ENCODE measurements around the gene PAX2.
"Not testable (repeated sequence)": the region's sequence is repeated elsewhere in the genome, so short reads cannot be mapped to it uniquely, and the experiment has no call there.

The PAX2 gene

DNA sequence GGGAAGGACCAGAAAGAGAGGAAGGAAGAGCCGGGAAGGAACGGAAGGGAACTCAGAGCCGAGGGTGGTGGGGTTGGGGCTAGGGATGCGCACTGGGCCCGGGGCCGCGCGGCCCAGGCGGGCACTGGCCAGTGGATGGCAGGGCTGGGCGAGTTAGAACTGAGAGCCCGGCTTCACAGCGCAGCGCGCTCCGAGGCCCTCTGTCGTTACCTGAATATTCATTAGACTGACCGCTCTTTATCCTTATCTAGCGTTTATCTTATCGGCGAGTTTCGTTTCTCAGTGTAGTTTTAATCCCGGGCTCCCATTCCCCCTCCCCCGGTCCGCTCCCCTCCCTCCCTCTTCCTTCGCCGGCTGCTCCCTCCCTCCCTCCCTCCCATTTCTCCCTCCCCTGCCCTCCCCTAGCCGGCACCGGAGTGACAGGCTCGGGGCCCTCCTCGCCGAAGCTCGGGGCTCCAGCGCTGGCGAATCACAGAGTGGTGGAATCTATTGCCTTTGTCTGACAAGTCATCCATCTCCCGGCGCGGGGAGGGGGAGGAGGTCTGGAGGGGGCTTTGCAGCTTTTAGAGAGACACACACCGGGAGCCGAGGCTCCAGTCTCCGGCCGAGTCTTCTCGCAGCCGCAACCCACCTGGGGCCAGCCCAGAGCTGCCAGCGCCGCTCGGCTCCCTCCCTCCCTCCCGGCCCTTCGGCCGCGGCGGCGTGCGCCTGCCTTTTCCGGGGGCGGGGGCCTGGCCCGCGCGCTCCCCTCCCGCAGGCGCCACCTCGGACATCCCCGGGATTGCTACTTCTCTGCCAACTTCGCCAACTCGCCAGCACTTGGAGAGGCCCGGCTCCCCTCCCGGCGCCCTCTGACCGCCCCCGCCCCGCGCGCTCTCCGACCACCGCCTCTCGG lies at the start of gene PAX2:
TSS of gene PAX2 (plus strand) at position 596 of the 895 bp plus-strand sequence. CDS start 679 bp downstream, outside the sequence.
- no peak for FAIRE-seq

DNA sequence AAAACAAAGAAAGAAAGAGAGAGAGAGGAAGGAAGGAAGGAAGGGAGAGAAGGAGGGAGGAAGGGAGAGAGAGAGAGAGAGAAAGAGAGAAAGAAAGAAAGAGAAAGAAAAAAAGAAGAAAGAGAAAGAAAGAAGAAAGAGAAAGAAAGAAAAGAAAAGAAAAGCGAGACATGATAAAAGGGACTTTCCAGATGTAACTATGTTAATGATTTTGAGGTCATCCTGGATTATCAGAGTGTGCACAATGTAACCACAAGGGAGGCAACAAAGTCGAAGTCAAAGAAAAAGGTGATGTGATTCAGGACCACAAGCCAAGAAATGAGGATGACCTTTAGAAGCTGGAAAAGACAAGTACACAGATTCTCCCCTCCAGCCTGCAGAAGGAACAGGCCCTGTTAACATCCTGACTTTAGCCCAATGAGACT lies 48.9 kb upstream of the PAX2 start:
- FAIRE-seq: no peak

DNA sequence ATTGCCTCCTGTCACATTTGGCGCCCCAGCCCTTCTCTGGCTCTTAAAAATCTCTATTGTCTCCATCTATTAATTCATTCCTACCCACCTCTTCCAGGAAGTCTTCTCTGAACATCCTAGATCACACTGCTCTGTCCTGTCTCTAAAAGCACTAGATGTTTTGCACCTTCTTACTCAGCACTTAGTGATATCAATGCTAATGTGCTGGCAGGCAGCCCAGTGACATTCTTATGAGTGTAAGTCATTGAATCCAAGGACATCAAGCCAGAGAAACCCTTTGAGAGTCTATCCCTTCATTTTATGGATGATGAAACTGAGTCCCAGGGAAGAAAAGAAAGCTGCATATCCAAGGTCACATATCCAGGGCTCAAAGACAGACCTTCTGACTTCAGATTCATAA lies 48.3 kb upstream of the PAX2 start:
- no peak for FAIRE-seq

DNA sequence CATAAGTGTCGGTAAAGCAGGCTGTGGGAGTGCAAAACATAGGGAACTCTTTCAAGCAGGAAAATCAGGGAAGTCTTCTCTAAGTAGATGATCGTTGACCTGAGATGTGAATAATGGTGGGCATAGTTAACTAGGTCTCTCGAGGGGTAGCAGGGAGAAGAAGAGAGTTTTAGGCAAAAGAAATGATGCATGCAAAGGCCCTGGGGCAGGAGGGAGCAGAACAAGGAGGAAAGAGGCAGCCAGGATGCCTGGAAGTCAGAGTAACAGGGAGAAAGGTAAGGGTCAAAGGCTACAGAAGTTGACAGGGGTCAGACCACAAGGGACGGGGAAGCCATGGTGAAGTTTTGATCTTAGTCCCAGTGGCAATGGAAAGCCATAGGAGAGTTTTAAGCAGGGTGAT lies 47.8 kb upstream of the PAX2 start:
- no peak for FAIRE-seq

DNA sequence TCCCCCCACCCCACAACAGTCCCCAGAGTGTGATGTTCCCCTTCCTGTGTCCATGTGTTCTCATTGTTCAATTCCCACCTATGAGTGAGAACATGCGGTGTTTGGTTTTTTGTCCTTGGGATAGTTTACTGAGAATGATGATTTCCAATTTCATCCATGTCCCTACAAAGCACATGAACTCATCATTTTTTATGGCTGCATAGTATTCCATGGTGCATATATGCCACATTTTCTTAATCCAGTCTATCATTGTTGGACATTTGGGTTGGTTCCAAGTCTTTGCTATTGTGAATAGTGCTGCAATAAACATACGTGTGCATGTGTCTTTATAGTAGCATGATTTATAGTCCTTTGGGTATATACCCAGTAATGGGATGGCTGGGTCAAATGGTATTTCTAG lies 43.7 kb upstream of the PAX2 start:
- FAIRE-seq: not testable (repeated sequence)

DNA sequence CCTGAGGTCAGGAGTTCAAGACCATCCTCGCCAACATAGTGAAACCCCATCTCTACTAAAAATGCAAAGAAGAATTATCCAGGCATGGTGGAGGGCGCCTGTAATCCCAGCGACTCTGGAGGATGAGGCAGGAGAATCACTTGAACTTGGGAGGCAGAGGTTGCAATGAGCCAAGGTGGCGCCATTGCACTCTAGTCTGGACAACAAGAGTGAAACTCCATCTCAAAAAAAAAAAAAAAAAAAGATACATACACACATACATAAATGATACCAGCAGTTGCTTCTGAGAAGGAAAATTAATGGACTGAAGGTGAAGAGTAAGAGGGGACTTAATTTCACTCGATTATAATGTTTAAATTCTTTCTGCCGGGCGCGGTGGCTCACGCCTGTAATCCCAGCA lies 40.2 kb upstream of the PAX2 start:
- no peak for FAIRE-seq

DNA sequence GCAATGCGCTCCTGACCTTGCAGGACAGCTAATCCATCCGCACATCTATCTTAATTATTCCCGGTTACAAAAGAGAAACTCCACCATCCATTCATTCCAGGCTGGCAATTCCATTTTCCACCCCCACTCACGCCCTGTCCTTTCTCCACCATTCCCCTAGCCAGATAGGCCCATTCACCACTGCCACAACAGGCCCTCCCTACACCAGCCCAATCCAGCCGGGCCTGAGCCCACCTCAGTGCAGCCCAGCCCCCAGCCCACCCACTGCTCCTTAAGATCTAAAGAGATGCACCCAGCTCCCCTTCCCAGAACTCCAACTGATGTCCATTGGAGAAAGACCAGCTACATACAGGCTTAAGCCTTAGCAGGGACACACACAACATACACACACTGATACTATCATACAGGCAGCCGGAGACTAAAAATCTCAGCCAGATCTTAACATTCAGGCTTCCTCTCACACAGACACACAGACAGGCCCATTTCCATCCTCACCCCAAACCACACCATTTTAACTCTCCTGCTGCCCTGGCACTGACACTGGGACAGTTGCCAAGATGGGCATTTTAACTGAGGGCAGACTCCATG lies 38.0 kb upstream of the PAX2 start:
- FAIRE-seq: no peak

DNA sequence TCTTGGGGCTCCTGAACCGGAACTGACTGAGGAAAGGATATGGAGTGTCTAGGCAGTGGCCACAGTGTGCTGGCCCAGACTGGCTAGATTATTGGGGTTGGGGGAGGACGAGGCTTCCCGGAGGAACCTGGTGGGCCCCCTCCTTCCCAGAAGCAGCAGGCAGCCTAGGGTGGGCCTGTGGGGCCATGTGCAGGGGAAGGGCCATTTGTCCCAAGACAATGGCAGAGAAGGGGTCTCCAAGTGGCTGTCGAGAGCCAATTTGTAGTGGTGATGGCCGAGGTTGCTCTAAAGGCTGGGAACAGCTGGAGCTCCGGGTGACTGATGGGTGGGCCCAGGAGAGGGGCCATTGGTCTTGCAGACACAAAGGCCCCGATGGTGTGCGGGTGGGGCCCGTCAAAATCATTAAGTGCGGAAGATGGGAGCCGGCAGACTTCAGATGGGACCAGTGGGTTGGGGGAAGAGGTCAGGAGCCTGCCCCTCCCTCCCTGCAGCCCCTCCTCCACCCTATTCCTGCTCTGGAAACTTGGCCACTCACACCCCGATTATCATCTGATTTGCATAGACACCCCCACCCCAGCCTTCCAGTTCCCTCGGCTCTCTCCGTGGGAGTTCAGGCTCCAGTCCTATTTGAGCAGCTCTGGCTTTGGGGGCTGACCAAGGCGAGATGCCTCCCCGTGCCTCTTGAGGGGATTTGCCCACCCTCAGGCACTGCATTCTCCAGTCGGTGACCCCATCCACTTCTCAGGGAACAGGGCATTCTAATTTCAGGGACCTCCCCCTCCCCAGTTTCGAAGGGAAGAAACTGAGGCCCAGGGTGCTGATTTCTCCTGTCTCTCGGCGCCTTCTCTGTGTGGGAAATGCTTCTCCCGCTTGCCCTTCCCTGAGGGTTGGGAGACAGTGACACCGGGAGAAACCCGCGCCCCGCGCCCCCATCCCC lies 36.0 kb upstream of the PAX2 start:
- no peak for FAIRE-seq

DNA sequence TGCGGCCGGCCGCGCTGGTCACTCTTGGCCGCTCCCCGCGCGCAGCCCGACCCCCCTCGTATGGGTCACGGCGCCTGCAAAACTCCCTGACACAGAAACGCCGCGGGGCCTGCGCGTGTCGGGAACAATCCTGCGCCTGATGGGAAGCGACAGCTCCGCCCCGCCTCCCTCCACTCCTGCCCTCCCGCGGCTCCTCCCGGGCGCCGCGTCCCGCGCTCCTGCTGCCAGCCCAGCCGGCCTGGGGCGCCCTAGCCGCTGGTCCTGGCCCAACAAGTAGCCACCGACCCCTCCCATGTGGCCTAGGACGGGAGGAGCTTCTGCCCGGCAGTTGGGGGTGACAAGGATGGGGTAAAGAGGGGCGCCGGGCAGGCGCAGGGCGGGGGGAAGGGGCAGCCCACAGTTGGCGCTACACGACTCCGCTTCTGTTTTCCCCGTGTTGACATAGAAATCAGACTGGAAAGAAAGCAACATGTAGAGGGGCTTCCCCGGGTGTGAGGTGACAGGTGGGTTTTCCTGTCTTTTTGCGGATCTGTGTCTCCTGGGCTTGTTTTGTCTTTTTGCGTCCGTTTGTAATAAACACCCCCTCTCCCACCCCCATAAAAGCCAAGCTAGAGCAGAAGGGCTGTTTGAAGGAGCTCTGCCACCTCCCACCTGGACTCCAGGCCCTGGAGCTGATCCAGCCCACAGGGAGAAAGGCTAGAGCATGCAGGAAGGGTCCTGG lies 35.1 kb upstream of the PAX2 start:
- no peak for FAIRE-seq

DNA sequence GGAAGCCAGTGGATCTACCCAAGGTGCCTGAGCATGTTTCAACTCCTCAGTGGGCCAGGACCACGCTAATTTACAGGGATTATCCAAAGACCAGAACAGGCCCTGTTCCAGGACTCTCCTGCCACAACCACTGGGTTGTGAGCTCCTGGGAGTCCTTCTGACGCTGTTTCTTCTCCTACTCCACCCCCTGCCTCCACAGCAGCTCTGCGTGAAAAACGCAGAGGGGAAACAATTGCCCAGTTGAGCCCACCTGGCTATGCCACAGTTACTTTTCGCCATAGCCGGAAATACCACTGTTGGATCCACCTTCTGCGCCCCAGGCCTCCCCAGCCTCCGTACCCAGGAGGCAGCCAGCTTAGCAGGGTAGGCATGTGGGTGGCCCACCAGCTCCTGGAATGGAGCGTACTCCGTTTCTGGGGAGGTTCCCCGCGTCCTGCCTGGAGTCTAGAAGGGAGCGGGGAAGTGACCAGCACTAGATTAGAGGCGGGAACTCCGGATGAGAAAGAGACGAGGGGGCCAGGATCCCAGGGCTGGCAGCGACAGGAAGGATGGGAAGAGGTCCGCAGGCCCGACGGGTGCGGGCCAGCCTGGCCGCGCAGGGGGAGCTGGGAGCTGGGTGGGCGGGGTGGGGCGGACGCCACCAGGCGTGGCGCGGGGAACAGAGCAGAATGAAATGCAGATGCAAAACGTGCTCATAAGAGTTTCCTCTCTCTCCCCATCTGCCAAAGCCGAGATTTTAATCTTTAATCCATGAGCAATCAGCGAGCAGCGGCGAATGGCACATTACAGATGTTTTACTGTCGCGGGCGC lies 32.1 kb upstream of the PAX2 start:
- no peak for FAIRE-seq

DNA sequence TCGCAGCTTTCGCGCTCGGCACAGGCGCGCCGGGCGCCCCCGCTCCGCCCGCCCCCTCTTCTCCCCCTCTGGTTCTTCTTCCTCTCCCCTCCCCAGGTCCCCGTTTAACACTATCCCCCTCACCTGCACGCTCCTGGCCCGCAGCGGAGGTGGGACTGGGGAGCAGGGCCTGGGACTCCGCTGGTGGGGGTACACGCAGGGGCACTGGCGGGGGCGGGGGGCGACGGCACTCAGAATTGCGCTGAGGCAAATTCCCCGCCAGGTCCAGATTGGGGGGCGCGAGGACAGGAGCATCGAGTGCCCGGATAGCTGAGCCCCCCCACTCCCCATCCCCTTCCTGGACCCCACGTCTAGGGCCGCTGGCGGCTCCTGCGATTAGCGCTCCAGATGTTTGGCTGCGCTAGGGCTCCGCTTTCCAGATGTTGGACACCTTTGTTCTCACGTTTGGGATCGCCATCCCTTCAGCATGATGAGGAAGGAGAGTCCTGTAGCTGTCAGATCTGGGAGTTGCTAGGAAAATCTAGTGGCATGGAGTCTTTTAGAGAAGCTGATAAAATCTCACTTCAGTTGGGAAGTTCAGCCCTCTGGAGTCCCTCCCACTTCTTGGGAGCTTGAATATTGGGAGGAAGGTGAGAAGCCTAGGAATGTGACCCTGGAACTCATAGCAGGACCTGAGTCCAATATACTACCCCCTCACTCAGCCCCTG lies 31.4 kb upstream of the PAX2 start:
- FAIRE-seq: no peak

DNA sequence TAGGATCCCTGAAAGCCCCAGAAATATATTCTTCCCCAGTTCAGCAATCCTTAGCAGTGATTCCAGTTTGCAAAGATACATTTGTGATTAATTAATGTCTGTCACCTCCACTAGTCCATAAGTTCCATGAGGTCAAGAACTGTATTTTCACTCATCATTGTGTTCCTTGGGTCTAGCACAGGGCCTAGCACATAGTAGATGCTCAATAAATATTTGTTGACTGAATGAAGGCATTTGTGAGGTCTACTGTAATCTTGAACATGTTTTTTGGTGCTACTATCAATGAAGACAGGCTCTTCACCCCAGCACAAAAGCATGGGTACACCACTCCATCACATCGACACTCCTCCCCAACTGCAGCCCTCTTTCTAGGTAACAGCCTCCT lies 30.8 kb upstream of the PAX2 start:
- FAIRE-seq: no peak

DNA sequence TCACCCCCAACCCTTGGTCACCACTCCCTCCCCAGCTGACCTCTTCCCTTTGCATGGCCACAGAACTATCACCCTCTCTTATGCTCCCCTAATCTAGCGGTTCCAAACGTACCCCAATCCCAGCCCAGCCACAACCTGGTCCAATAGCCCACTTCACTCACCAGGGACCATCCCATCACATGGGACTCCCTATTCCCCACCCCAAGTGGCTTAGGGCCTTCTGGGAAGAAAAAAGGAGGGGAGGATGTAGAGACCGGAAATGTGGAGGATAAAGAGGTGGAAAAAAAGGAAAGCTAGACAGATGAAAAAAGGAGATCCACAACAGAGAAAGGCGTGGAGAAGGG lies 30.3 kb upstream of the PAX2 start:
- FAIRE-seq: no peak

DNA sequence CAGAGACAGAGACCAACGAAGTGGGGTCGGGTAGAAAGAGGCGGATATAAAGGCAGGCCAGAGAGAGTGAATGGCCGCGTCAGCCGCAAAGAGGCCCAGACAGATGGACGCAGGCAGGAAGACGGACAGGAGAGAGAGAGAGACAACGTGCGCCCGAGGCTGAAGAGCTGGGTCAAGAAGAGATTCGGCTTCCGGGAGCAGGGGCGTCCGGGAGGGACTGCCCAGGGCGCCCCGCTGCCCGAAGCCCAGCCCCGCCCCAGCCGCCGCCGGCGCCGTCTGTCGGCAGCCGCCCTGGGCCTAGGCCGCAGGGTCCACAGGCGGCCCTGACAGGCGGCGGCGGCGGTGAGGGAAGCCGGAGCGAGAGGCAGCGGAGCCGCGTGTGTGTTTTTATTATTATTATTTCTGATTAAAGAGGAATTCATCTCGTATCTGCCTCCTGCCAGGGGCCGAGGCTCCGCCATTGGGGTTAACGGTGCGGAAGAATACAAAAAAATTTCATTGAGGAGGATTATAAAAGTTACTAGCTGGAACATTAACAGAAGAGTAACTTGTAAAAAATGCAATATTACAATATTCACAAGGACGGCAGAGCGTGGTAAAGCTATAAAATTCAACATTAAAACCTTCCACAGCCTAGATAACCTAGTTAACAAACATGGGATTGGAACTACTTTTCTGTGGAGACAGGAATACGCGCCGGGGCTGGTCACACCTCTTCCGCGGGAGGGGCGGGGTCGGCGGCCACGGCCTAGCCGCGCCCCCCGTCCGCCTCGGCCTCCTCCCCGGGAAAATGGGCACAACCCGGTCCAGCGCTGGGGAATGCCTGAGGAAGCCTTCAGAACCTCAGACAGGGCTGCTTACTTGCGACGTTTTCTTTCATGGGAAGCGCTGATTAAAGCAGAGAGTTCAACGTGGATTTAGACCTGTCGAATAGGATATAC lies 29.7 kb upstream of the PAX2 start:
- no peak for FAIRE-seq

DNA sequence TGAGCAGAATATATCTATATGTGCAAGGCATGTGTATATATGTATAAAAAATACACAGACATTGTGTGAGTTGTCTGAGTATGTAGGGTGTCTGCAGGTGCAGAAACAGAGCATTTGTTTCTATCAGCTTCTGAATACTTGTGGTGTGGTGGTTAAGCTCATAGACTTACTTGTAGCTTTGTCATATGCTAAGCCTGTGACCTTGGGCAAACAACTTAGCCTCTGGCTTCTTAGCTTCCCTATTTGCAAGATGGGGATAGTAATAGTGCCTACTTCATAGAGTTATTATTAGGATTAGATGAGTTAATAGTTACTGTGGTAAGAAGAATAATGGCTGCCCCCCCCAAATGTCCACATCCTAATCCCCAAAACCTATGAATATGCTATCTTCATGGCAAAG lies 28.2 kb upstream of the PAX2 start:
- no peak for FAIRE-seq

DNA sequence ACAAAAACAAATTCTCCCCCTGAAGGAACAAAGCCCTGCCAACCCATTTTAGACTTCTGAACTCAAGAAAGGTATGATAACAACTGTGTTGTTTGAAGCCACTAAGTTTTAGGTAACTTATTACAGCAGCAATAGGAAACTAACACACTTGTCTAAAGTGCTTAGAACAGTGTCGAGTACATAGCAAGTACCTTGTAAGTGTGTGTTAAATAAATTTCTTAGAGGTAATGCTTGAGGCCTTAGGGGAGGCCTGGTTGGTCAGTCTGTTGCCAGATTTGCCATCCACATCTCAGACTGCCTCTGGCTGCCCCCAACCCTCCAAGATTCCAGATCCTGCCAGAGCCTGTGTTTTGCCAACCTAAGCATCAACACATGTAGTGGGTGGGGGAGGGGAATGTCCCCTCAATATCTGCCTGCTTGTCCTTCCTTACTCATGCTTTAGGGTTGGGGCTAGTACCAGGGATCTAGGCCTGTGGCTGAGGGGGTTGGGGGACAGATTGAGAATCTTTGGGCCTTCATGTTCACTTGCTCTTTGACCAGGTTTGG lies 27.1 kb upstream of the PAX2 start:
- FAIRE-seq: no peak

DNA sequence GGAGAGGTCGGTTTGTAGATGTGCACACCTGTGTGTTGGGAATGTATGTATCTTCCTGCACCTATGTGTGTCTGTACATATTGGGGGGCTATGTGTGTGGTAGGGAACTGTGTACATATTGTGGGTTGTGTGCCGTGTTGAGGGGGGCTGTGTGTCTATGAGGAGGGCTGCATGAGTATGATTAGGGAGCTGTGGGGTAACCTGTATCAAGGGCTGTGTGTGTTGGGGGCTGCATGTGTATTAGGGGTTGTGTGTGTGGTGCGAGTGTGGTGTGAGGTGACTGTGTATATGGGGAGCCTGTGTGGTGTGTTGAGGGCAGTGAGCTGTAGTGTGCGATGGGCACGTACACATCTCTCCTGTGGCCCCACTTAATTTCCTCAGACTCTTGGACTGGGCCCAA lies 22.2 kb upstream of the PAX2 start:
- FAIRE-seq: no peak

DNA sequence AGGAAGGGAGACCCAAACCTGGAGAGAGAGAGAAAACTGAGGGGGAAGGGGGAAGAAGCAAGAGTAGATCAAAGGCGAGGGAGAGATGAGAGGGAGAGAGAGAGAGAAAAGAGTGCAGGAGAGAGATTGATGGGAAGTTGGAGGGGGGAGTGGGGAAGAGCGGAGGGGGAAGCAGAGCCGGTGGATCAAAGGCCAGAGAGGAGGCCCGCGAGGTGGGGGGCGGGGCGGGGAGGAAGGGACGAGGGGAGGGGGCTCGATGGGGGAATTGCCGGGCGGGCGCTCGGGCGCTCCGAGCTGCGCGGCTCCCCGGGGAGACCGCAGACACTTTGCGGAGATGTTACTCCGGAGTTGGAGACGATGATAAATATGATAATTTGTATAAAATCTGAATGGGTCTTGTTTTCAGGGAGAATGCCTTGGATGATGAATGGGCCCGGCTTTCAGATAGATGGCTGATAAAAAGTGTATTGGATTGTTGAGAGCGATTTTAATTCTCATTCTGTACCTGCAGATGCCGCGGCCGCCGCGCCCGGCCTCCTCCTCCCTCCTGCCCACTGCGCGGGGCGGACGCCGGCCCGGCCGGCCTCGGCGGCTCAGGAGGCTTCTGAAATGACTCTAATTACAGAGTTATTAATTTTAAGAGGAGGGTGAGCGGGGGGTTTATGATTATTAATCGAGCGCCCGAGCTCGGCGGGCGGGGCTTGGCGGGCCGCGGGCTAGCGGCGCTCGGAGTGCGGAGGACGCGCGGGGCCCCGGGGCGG lies 21.4 kb upstream of the PAX2 start:
- no peak for FAIRE-seq

DNA sequence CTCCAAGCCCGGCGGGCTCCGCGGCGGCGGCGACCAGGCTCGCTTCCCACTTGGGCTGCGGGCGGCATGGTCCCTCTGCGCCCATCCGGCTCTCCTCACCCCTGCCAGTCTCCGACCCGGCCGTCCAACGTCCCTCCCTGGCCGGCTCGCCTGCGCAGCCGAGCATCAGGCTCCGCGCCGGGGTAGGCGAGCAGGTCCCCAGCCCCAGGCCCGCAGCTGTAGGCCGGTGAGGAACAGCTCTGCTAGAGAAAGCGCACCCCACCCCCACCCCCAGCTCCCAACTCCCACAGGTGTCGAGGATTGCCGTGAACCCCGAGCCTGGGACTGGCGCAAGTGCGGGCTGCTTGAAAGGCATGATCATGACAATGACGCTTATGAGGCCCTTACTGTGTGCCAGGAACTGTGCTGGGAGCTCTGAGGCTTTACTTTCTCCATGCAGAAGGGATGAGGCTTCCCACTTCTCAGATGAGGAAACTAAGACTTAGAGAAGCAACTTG lies 20.8 kb upstream of the PAX2 start:
- no peak for FAIRE-seq
